ENCODE data around the gene SCO2. TPM values are rescaled to one million over a fixed set of nuclear protein-coding genes. Genes with fewer than 3 reads are reported as not detected.
"Not testable (repeated sequence)": the region's sequence is repeated elsewhere in the genome, so short reads cannot be mapped to it uniquely, and the experiment has no call there.

SCO2 gene
- total and polyA plus RNA-seq, 10 donors, result 1.2 to 12.7 (median 5.5) TPM; not detected in 1

DNA sequence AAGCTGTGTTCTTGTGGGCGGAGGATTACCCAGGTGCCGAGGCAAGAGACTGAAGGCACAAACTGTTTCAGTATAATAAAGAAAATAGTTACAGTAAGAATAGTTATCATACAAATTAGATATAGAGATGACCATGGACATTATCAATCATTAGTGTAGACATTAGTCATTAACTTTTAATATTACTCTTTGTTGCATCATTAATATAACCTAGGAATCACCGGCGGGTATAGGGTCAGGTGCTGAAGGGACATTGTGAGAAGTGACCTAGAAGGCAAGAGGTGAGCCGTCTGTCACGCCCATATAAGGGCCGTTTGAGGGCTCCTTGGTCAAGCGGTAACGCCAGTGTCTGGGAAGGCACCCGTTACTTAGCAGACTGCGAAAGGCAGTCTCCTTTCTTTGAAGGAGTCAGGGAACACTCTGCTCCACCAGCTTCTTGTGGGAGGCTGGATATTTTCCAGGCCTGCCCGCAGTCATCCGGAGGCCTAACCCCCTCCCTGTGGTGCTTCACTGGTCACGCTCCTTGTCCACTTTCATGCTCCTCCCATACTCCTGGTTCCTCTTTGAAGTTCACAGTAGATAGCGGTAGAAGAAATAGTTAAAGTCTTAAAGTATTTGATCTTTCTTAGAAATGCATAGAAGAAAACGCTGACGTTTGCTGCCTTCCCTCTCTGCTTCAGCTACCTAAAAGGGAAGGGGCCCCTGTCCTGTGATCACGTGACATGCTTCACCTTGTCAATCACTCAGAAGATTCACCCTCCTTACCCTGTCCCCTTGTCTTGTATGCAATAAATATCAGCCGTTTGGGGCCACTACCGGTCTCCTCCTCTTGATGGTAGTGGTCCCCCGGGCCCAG, 8.7 kb upstream of the SCO2 start:
- DNase-seq; H3K9me3 ChIP-seq; H3K27me3 ChIP-seq (replicated peaks in 1 of 7); intact Hi-C loops (cut with DNase I; ENCODE audit: low total_unique reads); H3K36me3 ChIP-seq: not testable (repeated sequence)
- peaks cover 18 to 99% (median 71%) of the 10 kb centered on the region in 6 donors for H3K4me1 ChIP-seq
- H3K4me3 ChIP-seq, result peak overlapping the region in 1 of 8 donors; percentile 27
- TF ChIP-seq POLR2AphosphoS5 (IDR thresholded peaks at IDR 0.05) (peak in 2 of 3 donors; percentile 61 to 62), POLR2A (IDR thresholded peaks at IDR 0.05) (peak in 1 of 3 donors; percentile 18)
- WGBS, 5 donors, result 40 to 64% (median 50%) methylated on average over 21 of the region's 21 CpGs
- H3K27ac ChIP-seq, result peak overlapping the region; percentile 22 to 100 (median 99)

DNA sequence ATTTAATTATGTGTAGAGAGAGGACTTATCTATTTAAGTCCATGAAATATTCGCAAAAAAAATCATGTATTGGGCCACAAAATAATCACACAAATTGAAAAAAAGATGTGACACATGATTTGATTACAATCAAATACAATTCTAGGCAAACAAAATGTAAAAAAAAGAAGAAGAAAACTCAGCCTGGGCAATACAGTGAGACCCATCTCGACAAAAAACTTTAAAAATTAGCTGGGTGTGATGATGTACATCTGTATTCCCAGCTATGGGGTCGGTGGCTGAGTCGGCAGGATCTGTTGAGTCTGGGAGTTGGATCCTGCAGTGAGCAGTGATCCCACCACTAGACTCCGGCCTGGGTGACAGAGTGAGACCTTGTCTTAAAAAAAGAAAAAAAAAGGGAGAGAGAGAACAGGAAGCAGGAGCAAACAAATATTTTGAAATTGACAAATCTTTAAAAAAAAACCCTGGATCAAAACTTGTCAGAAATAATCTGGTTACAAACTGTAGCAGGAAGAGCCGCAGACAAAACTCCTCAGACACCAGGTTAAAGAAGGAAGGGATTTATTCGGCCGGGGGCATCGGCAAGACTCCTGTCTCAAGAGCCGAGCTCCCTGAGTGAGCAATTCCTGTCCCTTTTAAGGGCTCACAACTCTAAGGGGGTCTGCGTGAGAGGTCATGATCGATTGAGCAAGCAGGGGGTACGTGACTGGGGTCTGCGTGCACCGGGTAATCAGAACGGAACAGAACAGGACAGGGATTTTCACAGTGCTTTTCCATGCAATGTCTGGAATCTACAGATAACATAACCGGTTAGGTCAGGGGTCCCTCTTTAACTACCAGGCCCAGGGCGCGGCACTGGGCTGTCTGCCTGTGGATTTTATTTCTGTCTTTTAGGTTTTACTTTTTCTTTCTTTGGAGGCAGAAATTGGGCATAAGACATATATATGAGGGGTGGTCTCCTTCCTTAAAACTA, 7.7 kb upstream of the SCO2 start:
- H3K36me3 ChIP-seq, result peaks cover 0 to 13% (median 0%) of the 10 kb centered on the region in 6 donors
- WGBS, 5 donors, result 61 to 85% (median 82%) methylated on average over 19 of the region's 19 CpGs
- peak overlapping the region; percentile 97 to 100 (median 99) for H3K27ac ChIP-seq
- H3K4me3 ChIP-seq, result peak overlapping the region in 1 of 8 donors; percentile 87
- TF ChIP-seq POLR2A (IDR thresholded peaks at IDR 0.05) (no peak), POLR2AphosphoS5 (IDR thresholded peaks at IDR 0.05) (no peak)
- TF ChIP-seq, protein P1, sequence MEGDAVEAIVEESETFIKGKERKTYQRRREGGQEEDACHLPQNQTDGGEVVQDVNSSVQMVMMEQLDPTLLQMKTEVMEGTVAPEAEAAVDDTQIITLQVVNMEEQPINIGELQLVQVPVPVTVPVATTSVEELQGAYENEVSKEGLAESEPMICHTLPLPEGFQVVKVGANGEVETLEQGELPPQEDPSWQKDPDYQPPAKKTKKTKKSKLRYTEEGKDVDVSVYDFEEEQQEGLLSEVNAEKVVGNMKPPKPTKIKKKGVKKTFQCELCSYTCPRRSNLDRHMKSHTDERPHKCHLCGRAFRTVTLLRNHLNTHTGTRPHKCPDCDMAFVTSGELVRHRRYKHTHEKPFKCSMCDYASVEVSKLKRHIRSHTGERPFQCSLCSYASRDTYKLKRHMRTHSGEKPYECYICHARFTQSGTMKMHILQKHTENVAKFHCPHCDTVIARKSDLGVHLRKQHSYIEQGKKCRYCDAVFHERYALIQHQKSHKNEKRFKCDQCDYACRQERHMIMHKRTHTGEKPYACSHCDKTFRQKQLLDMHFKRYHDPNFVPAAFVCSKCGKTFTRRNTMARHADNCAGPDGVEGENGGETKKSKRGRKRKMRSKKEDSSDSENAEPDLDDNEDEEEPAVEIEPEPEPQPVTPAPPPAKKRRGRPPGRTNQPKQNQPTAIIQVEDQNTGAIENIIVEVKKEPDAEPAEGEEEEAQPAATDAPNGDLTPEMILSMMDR (IDR thresholded peaks at IDR 0.05 in 8 of 11, conservative IDR thresholded peaks at IDR 0.05 in 3 of 11), result no peak
- intact Hi-C loops (cut with DNase I; ENCODE audit: low total_unique reads), result no loop called here
- DNase-seq, result peak; percentile 72
- H3K9me3 ChIP-seq, result no peaks in the 10 kb centered on the region
- H3K4me1 ChIP-seq, result peaks cover 15 to 99% (median 70%) of the 10 kb centered on the region in 6 donors
- no peaks in the 10 kb centered on the region for H3K27me3 ChIP-seq (replicated peaks in 1 of 7)

DNA sequence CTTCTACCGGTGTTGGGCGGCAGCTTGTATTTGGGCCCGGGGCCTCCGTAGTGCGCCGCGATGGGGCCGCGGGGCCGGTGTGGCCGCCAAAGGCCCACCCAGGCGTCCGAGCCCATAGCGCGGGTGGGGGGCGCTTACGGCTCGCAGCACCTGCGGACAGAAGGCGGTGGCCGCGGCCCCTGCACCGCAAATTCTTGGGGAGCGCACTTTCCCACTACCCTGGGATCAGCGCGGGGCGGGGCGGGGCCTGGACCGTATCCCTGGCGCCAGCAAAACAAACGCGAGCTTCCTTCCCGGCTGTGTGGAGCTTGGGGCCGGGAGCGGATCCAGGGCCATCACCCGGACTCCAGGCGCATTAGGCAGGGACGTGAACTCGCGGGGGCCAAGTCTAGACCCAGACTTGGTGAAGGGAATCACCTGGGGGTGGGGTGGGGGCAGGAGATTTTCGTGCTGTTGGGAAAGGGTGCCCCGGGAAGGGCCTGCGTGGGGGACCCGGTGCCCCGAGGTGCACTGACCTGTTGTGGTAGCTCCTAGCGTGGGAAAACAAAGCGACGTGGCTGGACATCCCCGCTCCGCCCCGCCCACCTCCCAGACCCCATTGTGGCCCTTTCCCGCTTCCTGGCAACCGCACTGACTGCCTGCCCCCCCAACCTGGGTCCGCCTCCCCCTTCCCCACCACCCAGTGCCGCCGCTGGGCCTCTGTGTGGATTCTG, 6.7 kb upstream of the SCO2 start:
- Histone ChIP-seq H3K4me1 (peaks cover 13 to 99% (median 70%) of the 10 kb centered on the region in 6 donors), H3K9me3 (no peaks in the 10 kb centered on the region), H3K4me3 (peak overlapping the region; percentile 50 to 97 (median 64)), H3K27ac (peak overlapping the region; percentile 97 to 100 (median 99)), H3K27me3 (replicated peaks in 1 of 7) (no peaks in the 10 kb centered on the region), H3K36me3 (peaks cover 0 to 18% (median 0%) of the 10 kb centered on the region in 6 donors)
- peak; percentile 92 for DNase-seq
- TF ChIP-seq POLR2A (IDR thresholded peaks at IDR 0.05) (peak in 1 of 3 donors; percentile 1), POLR2AphosphoS5 (IDR thresholded peaks at IDR 0.05) (peak; percentile 55 to 72 (median 63))
- TF ChIP-seq, protein P1 (IDR thresholded peaks at IDR 0.05 in 8 of 11, conservative IDR thresholded peaks at IDR 0.05 in 3 of 11), result no peak
- intact Hi-C loops (cut with DNase I; ENCODE audit: low total_unique reads), result no loop called here
- WGBS, 5 donors, result 3 to 4% (median 4%) methylated on average over 46 to 56 of the region's 56 CpGs

DNA sequence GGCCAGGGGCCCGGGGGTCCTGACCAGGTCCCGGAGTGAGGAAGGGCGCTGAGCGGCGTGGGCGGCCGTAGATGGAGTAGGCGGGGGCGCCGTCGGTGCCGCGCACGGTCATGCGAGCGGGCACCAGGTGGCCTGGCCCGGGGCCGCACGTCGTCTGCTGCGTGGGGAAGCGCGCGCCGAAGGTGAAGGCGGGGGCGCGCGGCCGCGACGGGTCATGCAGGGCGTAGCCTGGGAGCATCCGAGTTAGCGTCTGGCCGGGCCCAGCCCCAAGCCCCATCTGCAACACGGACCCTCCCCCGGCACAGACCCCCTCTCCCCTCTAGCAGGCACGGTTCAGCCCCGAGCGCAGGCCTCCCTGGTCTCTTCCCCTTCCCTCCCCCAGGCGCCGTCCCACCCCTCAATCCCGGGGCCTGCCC, 6.2 kb upstream of the SCO2 start:
- Histone ChIP-seq H3K4me3 (peak overlapping the region; percentile 50 to 97 (median 64)), H3K36me3 (peaks cover 0 to 18% (median 0%) of the 10 kb centered on the region in 6 donors), H3K4me1 (peaks cover 19 to 99% (median 75%) of the 10 kb centered on the region in 6 donors), H3K27me3 (replicated peaks in 1 of 7) (no peaks in the 10 kb centered on the region), H3K27ac (peak overlapping the region; percentile 97 to 100 (median 99)), H3K9me3 (no peaks in the 10 kb centered on the region)
- peak; percentile 96 for DNase-seq
- WGBS, 5 donors, result 0 to 3% (median 1%) methylated on average over 14 to 44 of the region's 44 CpGs
- intact Hi-C loops (cut with DNase I; ENCODE audit: low total_unique reads), result no loop called here
- TF ChIP-seq, protein P1 (IDR thresholded peaks at IDR 0.05 in 8 of 11, conservative IDR thresholded peaks at IDR 0.05 in 3 of 11), result peak in 1 of 11 experiments; percentile 34
- TF ChIP-seq POLR2A (IDR thresholded peaks at IDR 0.05), result peak; percentile 53 to 66 (median 65)
- peak; percentile 84 to 87 (median 85) for TF ChIP-seq POLR2AphosphoS5 (IDR thresholded peaks at IDR 0.05)
